Spinal cord (tissue), 10 donors: ENCODE results near the gene ACP7. TPM values are rescaled to one million over a fixed set of nuclear protein-coding genes. Genes with fewer than 3 reads are reported as not detected.
"Not testable (repeated sequence)": the region's sequence is repeated elsewhere in the genome, so short reads cannot be mapped to it uniquely, and the experiment has no call there.

Source experiments
- DNase-seq, 6 donors: peaks; one replicate each; pipeline versions ENCODE4 v3.0.0 to v3.0.0-alpha.2; 2013 to 2015; ENCODE audit warnings: low spot score in 6 of 6, low read depth in 4 of 6
- H3K27ac ChIP-seq: one replicate; pipeline ENCODE4 v1.5.1; 2013; ENCODE audit warnings: low read depth, low read length, control low read depth
- H3K27me3 ChIP-seq: one replicate; pipeline ENCODE4 v1.6.1; 2013; ENCODE audit warnings: low read length; ENCODE audit not compliant: control insufficient read depth, insufficient read depth
- H3K36me3 ChIP-seq: one replicate; pipeline ENCODE4 v1.6.1; 2013; ENCODE audit warnings: low read length; ENCODE audit not compliant: control insufficient read depth, insufficient read depth
- H3K4me1 ChIP-seq: one replicate; pipeline ENCODE4 v1.6.1; 2013; ENCODE audit warnings: low read length; ENCODE audit not compliant: control insufficient read depth, insufficient read depth
- H3K4me3 ChIP-seq: one replicate; pipeline ENCODE4 v1.5.1; 2013; ENCODE audit warnings: low read depth, low read length, control low read depth
- H3K9me3 ChIP-seq: one replicate; pipeline ENCODE4 v1.6.1; 2013; ENCODE audit warnings: low read length; ENCODE audit not compliant: control insufficient read depth, insufficient read depth
- WGBS: methylation state at CpG from one replicate; pipeline ENCODE4 v1.1.5; 2013; ENCODE audit warnings: missing lambda C conversion rate; ENCODE audit not compliant: insufficient coverage; 5-methylcytosine and 5-hydroxymethylcytosine counted together
- polyA plus RNA-seq, 2 donors: library from polyadenylated mRNA; unstranded; fragments of 120-200 nt; gene quantifications; one replicate each; pipeline ENCODE4 v1.2.1, GENCODE V29; 2013; ENCODE audit not compliant: insufficient read length in 2 of 2
- total RNA-seq, 2 donors: library from RNA; depleted of rRNA in 1 of 2; stranded (reverse); fragments of 120-200 nt in 1 of 2; fragments of >200 nt in 1 of 2; gene quantifications; one replicate each; pipeline versions ENCODE4 v1.2.3 to v1.2.4, GENCODE V29; 2013 to 2014
- donor health status: healthy.

ACP7 gene
- total and polyA plus RNA-seq, 4 donors: 0.10 to 0.35 (median 0.27) TPM; not detected in 1

DNA sequence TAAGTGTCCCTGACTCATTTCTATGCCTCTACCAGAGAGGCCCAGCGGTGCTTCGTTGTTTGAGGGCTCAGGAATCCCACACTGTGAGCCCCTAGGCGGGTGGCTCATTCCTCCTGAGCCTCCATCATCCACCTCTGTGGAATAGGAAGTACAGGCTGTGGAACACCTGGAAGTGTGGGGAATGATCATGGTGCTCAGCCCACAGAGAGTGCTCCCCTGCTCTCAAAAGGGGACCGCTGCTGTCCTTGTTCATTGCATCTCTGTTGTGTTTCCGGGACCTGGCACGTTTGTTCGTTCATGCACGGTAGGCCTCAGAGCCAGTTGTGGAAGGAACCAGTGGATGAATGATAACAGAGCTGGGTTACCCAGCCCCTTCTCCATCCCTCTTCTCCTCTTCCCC, 1.2 kb downstream of the ACP7 start:
- Histone ChIP-seq H3K4me1 (peaks cover 9% of the 10 kb centered on the region), H3K27ac (no peak overlapping the region), H3K36me3 (no peaks in the 10 kb centered on the region), H3K9me3 (no peaks in the 10 kb centered on the region), H3K4me3 (no peak overlapping the region), H3K27me3 (peaks cover 46% of the 10 kb centered on the region)
- no CpG with 5 or more reads among the region's 8 CpGs for WGBS
- DNase-seq: no peak

DNA sequence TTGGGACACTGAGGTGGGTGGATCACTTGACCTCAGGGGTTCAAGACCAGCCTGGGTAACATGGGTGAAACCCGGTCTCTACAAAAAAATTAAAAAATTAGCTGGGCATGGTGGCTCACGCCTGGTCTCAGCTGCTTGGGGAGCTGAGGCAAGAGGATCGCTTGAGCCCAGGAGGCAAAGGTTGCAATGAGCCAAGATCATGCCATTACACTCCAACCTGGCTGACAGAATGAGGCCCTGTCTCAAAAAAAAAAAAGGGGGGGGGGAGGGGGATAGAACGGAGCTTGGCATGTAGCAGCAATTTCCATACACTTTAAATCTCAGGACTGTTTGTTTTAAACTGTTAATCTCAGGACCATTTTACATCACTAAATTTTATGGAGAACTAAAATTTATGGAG, 2.2 kb downstream of the ACP7 start:
- Histone ChIP-seq H3K4me3 (no peak overlapping the region), H3K36me3 (no peaks in the 10 kb centered on the region), H3K27ac (no peak overlapping the region), H3K4me1 (peaks cover 9% of the 10 kb centered on the region), H3K9me3 (no peaks in the 10 kb centered on the region), H3K27me3 (peaks cover 46% of the 10 kb centered on the region)
- no peak for DNase-seq
- WGBS: 100% methylated on average over 1 of the region's 4 CpGs

DNA sequence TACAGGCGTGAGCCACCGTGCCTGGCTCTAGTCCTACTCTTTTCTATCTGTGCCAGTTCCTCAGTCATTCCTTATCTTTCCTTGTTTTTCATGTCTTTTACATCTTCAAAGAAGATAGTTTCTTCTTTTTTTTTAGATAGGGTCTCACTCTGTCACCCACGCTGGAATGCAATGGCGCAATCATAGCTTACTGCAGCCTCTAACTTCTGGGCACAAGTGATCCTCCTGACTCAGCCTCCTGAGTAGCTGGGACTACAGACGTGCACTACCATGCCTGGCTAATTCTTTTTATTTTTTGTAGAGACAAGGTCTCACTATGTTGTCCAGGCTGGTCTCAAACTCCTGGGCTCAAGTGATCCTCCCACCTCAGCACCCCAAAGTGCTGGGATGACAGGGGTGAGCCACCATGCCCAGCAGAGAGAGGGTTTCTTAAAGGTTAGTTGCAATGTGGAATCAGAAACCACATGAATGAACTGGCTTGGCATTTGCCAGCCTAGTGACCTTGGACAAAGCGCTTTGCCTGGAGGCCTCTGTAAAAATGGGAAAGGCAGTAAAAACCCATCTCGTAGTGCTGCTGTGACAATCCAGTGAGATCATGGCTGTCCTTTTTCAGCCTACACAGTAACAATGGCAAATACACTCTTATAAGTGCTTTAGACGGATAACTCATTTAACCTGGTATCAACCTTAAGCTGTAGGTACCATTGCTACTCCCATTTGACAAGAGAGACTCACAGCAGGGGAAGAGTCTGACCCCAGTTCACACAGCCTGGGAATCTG, 3.9 kb downstream of the ACP7 start:
- Histone ChIP-seq H3K36me3 (no peaks in the 10 kb centered on the region), H3K27me3 (peaks cover 36% of the 10 kb centered on the region), H3K27ac (no peak overlapping the region), H3K4me1 (peaks cover 9% of the 10 kb centered on the region), H3K4me3 (no peak overlapping the region), H3K9me3 (no peaks in the 10 kb centered on the region)
- no peak for DNase-seq
- whole genome bisulfite sequencing: 88% methylated on average over 8 of the region's 8 CpGs

- H3K27me3 ChIP-seq: peaks cover 18% of the 10 kb centered on the region
- not testable (repeated sequence) for H3K27ac ChIP-seq, H3K4me1 ChIP-seq, DNase-seq, H3K36me3 ChIP-seq, H3K9me3 ChIP-seq, H3K4me3 ChIP-seq
- WGBS: 90% methylated on average over 5 of the region's 8 CpGs
Observed at GRCh38 chr19:39090016-39090415, 5.8 kb downstream of the ACP7 start.

- no peak overlapping the region for H3K27ac ChIP-seq
- H3K9me3 ChIP-seq: no peaks in the 10 kb centered on the region
- WGBS: 83% methylated on average over 4 of the region's 4 CpGs
- DNase-seq: no peak
- H3K4me3 ChIP-seq: no peak overlapping the region
- no peaks in the 10 kb centered on the region for H3K36me3 ChIP-seq
- peaks cover 12% of the 10 kb centered on the region for H3K27me3 ChIP-seq
- H3K4me1 ChIP-seq: no peaks in the 10 kb centered on the region
Observed at GRCh38 chr19:39090881-39091280, 6.7 kb downstream of the ACP7 start.

DNA sequence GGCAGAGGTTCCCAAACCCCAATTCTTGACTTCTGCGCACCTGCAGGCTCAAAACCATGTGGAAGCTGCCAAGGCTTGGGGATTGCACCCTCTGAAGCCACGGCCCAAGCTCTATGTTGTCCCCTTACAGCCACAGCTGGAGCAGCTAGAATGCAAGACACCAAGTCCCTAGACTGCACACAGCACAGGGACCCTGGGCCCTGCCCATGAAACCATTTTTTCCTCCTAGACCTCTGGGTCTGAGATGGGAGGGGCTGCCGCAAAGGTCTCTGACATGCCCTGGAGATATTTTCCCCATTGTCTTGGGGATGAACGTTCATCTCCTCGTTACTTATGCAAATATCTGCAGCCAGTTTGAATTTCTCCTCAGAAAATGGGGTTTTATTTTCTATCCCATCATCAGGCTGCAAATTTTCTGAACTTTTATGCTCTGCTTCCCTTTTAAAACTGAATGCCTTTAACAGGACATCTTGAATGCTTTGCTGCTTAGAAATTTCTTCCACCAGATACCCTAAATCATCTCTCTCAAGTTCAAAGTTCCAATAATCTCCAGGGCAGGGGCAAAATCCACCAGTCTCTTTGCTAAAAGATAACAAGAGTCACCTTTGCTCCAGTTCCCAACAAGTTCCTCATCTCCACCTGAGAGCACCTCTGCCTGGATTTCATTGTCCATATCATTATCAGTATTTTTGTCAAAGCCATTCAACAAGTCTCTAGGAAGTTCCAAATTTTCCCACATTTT, 11.8 kb downstream of the ACP7 start:
- not testable (repeated sequence) for H3K27ac ChIP-seq, H3K36me3 ChIP-seq, H3K9me3 ChIP-seq, H3K4me3 ChIP-seq, H3K4me1 ChIP-seq, DNase-seq
- peaks cover 19% of the 10 kb centered on the region for H3K27me3 ChIP-seq
- 72% methylated on average over 4 of the region's 5 CpGs for WGBS

DNA sequence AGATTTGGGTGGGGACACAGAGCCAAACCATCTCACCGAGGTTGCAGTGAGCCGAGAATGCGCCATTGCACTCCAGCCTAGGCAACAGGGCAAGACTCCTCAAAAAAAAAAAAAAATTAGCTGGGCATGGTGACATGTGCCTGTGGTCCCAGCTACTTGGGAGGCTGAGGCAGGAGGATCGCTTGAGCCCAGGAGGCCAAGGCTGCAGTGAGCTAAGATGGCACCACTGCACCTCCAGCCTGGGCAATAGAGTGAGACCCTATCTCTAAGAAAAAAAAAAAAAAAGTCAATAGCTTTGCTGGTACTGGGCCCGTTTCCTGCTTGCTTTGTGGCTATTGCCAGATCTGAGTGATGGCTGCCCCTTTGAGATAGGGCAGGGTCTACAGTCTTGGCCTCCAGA, 13.1 kb downstream of the ACP7 start:
- no peak overlapping the region for H3K27ac ChIP-seq
- no peaks in the 10 kb centered on the region for H3K9me3 ChIP-seq
- WGBS: 100% methylated on average over 1 of the region's 5 CpGs
- H3K27me3 ChIP-seq: peaks cover 19% of the 10 kb centered on the region
- peaks cover 4% of the 10 kb centered on the region for H3K4me1 ChIP-seq
- DNase-seq: no peak
- no peak overlapping the region for H3K4me3 ChIP-seq
- H3K36me3 ChIP-seq: no peaks in the 10 kb centered on the region

DNA sequence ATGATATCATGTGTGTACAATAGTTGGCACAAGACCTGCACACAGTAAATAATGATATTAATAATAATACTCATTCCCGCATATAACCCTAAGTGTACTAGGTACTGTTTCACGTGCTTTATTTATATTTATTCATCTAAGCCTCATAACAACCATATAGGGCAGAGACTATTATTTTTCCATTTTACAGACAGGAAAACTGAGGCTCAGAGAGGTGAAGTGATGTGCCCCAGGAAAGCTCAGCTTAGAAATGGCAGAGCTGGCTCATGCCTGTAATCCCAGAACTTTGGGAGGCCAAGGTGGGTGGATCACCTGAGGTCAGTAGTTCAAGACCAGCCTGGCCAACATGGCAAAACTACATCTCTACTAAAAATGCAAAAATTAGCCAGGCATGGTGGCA, 13.6 kb downstream of the ACP7 start:
- Histone ChIP-seq H3K27me3 (peaks cover 19% of the 10 kb centered on the region), H3K4me1 (peaks cover 4% of the 10 kb centered on the region), H3K36me3 (no peaks in the 10 kb centered on the region), H3K4me3 (no peak overlapping the region), H3K27ac (no peak overlapping the region), H3K9me3 (no peaks in the 10 kb centered on the region)
- DNase-seq: no peak
- WGBS: no CpG with 5 or more reads among the region's 2 CpGs

DNA sequence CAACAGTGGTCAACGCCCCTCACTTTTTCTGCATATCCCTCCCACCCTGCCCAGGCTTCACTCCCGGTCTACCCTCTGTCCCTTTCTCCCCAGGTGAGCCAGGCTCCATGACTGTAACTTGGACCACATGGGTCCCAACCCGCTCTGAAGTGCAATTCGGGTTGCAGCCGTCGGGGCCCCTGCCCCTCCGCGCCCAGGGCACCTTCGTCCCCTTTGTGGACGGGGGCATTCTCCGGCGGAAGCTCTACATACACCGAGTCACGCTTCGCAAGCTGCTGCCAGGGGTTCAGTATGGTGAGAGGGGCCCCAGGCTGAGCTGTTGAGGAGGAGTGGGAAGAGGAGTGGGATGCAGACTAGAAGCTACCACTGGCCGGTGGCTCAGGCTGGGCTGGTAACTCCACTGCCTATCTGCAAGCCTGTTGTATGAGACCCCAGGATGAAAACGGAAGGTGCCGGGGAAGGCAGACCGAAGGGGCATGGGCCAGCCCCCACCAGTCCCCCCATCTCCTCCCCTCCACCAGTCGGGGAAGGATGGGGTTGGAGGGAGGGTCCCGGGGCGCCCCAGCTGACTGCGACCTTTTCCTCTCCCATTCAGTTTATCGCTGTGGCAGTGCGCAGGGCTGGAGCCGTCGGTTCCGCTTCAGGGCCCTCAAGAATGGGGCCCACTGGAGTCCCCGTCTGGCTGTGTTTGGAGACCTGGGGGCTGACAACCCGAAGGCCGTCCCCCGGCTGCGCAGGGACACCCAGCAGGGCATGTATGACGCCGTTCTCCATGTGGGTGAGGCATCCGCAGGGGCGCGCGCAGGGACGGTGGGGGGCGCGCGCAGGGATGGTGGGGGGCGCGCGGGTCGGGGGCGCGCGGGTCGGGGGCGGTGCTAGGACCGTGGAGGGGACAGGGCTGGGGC, 14.4 kb downstream of the ACP7 start:
- H3K4me3 ChIP-seq: no peak overlapping the region
- DNase-seq: peak in 1 of 6 donors; percentile 13
- H3K9me3 ChIP-seq: no peaks in the 10 kb centered on the region
- no peak overlapping the region for H3K27ac ChIP-seq
- H3K4me1 ChIP-seq: peaks cover 4% of the 10 kb centered on the region
- peaks cover 19% of the 10 kb centered on the region for H3K27me3 ChIP-seq
- no peaks in the 10 kb centered on the region for H3K36me3 ChIP-seq
- WGBS: 24% methylated on average over 29 of the region's 53 CpGs
